Hematopoietic multipotent progenitor cell (in vitro differentiated cells): ENCODE results near the gene ZDHHC7. TPM values are rescaled to one million over a fixed set of nuclear protein-coding genes. Genes with fewer than 3 reads are reported as not detected.
A peak's percentile ranks its signal among the peaks of the same experiment; 100 is the strongest.

Experiments used
- DNase-seq, 3 donors: peaks; one replicate each; pipeline ENCODE4 v3.0.0-alpha.2; 2011 to 2015; ENCODE audit warnings: low read depth in 2 of 3, low spot score in 2 of 3
- total RNA-seq: library from RNA; depleted of rRNA; stranded (reverse); fragments of >200 nt; gene quantifications from one replicate; pipeline ENCODE4 v1.2.3, GENCODE V29; 2012

Gene ZDHHC7
- total RNA-seq, 1 donor, result 56.6 TPM

GRCh38 chr16:84925092-84925772 is 86.1 kb downstream of the ZDHHC7 start:
- peak; percentile 40 to 79 (median 64) for DNase-seq

- no peak for DNase-seq
Measured at GRCh38 chr16:84924331-84925091, 86.8 kb downstream of the ZDHHC7 start.

Other genes with a start within 250 kb of the ZDHHC7 start
- 2.2 TPM for gene CRISPLD2, start 191.6 kb downstream of the ZDHHC7 start, total RNA-seq
- 3.2 TPM for gene KIAA0513, start 16.3 kb upstream of the ZDHHC7 start, total RNA-seq
- not detected for gene CIBAR2, start 100.9 kb upstream of the ZDHHC7 start, total RNA-seq